NCI-H2227 (cell line): ENCODE results near the gene TESK2.
"Not testable (repeated sequence)": the region's sequence is repeated elsewhere in the genome, so short reads cannot be mapped to it uniquely, and the experiment has no call there.

Source experiments
- DNase-seq: peaks from one replicate; lab custom pipeline; 2025; ENCODE audit not compliant: unreplicated experiment; lab: John Stamatoyannopoulos, UW

TESK2 gene

DNA sequence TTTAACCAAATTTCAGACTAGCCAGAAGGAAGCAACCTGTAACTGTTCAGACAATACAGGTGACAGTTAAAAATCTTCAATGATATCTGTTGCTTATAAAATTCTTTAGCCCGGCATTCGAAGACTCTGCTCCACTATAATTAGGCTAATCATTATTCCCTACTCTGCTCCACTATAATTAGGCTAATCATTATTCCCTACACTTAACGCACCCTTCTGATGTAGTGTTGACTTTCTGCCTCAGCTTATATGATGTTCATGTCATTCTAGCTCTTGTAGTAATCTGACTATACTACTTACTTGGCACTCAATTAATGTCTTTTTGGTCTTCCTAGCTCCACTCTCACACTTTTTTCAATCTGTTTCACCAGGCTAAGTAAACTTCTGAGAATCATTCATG is 13.3 kb downstream of the TESK2 start:
- DNase-seq: no peak

DNA sequence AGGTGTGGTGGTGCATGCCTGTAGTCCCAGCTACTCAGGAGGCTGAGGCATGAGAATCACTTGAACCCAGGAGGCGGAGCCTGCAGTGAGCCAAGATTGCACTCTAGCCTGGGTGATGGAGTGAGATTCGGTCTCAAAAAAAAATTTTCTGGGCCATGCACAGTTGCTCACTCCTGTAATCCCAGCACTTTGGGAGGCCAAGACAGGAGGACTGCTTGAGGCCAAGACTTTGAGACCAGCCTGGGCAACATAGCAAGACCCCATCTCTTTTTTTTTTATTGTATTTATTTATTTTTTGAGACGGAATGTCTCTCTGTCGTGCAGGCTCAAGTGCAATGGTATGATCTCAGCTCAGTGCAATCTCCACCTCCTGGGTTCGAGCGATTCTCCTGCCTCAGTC is 16.8 kb downstream of the TESK2 start:
- not testable (repeated sequence) for DNase-seq

DNA sequence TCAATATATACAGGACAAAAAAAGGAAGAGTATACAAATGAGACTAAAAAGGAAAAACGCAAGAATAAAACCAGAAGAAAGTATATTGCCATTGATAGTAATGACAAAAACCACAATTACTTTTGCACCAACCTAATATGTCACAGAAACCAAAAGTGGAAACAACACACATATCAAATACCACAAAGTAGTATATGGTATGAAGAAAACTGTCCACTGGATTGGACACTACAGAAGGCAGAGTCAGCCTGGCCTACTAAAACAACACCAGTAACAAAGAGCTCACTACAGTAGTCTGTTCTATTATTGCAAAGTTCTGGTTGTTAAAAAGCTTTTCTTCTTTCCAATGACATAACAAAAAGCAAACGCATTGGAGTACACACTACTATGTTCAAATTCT is 17.7 kb downstream of the TESK2 start:
- DNase-seq: no peak

DNA sequence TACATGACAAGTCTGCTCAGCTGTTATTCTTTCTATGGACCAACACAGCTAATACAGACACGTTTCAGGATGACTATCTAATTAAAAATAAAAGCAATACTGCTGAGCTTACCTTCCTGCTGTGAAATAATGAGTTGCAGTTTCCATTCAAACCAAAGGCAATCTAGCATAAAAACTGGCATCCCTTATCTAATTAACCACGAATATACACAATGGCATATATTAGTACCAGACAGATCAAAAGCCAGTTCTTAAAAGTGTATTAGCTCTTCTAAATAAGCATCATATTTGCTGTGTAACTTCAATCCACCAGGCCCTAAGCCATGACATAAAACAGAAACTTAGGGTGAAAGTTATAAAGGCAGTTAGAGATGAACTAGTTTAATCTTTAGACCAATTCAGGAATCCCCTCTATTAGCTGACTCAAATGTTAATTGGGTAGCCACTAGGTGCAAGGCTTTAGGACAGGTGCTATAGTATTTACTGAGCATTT is 20.6 kb downstream of the TESK2 start:
- DNase-seq: no peak

DNA sequence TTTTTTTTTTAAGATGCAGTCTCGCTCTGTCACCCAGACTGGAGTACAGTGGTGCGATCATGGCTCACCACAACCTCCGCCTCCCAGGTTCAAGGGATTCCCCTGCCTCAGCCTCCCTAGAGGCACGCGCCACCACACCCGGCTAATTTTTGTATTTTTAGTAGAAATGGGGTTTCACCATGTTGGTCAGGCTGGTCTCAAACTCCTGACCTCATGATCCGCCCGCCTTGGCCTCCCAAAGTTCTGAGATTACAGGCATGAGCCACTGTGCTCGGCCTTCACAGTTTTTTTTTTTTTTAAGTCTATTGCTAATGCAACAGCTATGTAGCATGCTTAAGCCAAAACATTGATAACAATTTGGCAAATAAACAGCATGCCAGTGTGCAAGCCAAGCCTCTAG is 23.6 kb downstream of the TESK2 start:
- DNase-seq: not testable (repeated sequence)

DNA sequence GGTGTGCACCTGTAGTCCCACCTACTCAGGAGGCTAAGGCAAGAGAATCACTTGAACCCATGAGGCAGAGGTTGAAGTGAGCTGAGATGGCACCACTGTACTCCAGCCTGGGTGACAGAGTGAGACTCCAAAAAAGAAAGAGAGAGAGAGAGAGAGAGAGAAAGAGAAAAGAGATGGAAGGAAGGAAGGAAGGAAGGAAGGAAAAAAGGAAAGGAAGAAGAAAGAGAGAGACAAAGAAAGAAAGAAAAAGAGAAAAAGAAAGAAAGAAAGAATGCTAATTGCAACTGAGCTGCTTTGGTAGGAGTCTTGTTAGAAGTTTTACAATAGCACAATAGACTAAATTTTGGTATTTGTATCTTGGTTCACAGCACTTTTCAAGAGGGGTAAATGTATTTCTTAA is 25.7 kb downstream of the TESK2 start:
- DNase-seq: no peak

DNA sequence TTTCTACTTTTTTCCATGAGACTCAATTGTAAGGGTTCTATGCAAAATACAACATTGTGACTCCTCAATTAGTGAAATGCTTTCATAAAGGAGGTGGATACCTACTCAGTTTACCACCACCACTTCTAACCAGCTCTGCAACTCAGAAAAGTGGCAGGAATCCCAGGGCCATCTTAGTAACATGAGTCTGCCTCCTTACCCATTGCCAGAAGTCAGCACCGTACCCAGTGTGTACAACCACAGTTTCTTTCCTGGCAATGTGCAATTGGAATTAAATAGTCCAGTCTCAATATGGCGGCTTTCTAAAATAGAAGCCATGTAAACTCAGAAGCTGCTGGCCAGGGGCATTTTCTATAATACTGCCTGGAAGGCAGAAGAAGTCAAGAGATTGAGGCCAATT is 32.1 kb downstream of the TESK2 start:
- DNase-seq: no peak

DNA sequence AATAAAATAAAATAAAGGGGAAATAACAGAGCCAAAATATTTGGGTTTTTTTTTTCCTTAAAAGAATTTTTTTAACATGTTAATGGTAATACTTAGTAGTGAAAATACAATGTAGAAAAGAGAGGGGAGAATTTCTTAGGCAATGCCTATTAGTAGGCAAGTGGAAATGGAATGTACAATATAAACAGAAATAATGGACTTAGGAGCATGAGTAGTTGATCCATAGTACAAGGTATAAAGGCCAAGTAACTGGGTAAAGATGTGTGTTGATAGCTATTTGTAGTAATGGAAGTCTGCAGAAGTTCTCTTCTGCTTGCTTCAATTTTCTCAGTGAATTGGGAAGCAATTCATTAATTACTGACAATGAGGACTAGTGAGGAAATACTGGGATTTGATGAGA is 34.4 kb downstream of the TESK2 start:
- DNase-seq: no peak

DNA sequence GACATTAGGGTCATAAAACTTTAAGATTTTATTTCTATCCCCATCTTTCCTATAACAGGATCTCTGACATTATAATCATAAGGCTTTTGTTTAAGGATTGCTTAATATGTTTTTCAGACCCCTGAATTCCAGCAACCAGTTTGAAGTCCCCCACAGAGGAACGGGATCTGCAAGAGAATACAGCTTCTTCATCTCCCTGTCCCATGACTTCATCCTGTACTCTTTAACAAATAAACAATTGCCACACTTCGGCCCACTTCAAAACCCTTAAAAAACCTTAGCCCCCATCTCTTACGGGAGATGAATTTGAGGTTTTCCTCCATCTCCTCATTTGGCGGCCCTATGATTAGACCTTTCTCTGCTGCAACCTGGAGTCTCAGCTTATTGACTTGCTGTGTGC is 35.8 kb downstream of the TESK2 start:
- no peak for DNase-seq

DNA sequence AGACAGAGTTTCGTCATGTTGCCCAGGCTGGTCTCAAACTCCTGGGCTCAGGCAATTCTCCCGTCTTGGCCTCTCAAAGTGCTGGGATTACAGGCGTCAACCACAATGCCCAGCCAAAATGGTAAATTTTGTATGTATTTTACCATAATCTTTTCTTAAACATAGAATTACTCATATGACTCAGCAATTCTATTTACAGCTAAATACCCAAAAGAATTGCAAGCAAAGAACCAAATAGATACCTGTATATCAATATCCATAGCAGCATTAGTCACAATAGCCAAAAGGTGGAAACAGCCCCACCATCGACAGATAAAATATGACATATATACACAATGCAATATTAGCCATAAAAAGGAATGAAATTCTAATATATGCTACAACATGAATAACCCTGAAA is 36.5 kb downstream of the TESK2 start:
- no peak for DNase-seq

DNA sequence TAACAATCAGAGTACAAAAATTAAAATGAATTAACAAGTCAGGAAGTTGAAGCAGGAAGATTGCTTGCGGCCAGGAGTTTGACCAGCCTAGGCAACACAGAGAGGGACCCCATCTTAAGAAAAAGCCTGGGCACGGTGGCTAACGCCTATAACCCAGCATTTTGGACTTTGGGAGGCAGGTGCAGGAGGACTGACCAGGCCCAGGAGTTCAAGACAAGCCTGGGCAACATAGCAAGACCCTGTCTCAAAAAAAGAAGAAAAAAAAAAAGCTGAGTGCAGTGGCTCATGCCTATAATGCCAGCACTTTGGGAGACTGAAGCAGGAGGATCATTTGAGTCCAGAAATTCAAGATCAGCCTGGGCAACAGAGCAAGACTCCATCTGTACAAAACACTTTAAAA is 38.5 kb downstream of the TESK2 start:
- DNase-seq: no peak

DNA sequence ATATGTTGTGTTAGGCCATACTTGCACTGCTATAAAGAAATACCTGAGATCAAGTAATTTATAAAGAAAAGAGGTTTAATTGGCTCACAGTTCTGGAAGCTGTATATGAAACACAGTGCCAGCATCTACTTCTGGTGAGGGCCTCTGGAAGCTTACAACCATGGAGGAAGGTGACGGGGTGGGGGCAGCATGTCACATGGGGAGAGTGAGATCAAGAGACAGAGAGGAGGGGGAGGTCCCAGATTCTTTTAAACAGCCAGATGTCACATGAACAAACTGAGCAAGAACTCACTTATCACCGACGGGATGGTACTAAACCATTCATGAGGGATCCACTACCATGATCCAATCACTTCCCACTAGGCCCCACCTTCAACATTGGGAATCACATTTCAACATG is 42.6 kb downstream of the TESK2 start:
- no peak for DNase-seq

DNA sequence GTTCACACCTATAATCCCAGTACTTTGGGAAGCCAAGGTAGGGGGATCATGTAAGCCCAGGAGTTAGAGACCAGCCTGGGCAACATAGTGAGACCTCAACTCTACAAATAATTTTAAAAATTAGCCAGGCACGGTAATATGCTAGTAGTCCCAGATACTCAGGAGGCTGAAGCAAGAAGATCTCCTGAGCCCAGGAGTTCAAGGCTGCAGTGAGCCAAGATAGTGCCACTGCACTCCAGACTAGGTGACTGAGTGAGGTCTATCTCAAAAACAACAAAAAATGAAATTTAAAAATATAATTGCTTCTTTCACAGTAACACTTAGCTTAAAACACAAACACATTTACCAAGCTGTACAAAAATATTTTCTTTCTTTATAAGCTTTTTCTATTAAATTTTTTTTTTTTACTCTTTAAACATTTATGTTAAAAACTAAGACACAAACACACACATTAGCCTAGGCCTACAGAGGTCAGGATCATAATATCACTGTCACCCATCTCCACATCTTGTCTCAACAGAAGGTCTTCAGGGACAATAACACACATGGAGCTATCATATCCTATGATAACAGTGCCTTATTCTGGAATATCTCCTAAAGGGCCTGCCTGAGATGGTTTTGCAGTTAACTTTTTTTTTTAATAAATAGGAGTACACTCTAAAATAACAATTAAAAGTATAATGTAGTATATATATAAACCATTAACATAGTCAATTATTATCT is 43.9 kb downstream of the TESK2 start:
- no peak for DNase-seq

DNA sequence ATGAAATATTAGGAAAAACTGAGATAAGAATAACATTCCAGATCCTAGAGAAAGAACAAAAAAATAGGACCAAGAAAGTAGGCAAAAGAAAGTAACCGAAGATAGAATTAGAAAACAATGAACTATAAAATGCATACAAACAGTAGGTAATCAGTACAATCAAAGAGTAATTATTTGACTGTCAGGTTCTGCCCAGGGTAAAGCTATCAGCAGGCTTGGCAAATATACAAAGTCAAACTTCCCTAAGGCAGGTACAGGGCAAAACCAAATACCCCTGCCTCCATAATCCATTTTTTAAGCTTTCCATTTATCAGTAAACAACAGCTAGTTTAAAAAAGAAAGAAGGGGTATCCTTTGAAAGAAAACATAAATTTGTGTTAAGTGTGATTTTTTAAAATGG is 44.4 kb downstream of the TESK2 start:
- no peak for DNase-seq

DNA sequence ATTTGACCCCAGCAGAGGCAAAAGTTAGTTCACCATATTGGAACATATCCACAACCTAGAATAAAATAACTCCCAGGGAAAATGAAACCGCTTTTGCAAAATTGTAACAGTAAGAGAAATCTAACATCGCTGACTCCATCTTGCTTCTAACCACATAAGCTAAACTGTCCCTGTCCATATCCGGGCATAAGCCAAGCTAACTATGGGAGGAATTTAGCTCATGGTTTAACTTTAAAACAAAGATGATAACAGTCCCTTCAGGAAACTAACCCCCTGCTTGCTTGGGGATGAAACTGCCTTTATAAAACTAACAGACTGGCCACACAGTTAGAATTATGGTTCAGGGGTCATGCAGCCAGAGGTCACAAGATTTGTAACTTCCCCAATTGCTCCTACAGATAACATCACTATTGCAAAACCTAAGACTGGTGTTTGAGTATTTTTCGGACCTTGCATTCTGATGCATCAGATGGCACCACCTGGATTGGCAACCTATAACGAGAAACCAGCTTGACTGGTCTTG is 46.3 kb downstream of the TESK2 start:
- DNase-seq: no peak

DNA sequence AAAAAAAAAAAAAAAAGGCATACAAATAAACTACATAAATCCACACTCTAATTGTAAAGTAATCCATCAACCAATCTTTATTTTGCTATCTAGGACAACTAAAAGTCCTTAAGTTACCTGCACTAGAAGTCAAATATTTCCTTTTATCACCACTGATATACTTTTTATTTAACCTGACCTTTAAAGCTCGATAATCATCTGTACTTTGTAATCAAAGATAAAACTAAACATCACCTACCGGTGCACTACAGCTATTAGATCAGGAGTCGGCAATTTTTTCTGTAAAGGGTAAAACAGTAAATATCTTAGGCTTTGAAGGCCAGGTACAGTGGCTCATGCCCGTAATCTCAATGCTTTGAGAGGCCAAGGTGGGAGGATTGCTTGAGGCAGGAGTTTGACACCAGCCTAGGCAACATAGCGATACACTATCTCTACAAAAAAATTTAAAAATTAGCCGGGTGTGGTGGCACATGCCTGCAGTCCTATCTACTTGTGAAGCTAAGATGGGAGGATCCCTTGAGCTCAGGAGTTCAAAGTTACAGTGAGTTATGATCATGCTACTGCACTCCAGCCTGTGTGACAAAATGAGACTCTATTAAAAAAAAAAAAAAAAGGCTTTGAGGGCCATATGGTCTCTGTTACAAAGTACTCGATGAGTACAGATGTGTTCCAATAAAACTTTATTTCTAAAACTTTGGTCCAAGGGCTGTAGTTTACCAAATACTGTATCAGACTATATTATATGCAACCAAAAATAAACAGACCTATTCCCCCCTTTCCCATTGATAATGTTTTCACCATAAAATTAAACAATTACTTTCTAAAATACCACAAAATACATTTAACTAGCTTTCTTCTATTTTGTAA is 47.1 kb downstream of the TESK2 start:
- no peak for DNase-seq

DNA sequence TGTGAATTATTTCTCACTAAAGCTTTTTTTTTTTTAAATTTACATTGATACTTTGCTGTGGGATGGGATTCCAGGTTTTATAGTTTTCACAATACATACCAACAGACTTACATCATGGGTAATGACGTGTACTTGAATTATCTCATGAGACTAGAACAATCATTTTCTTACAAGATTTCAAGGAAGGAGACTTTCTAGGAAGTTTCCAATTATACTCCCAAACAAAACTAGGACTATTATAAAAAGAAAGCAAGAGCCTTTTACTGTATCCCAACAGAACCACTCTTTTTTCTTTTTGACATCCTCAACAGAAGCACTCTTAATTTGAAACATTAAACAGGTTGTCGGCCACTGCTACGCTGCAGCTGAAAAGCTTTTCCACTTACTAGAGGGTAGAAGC is 48.7 kb downstream of the TESK2 start:
- DNase-seq: no peak

DNA sequence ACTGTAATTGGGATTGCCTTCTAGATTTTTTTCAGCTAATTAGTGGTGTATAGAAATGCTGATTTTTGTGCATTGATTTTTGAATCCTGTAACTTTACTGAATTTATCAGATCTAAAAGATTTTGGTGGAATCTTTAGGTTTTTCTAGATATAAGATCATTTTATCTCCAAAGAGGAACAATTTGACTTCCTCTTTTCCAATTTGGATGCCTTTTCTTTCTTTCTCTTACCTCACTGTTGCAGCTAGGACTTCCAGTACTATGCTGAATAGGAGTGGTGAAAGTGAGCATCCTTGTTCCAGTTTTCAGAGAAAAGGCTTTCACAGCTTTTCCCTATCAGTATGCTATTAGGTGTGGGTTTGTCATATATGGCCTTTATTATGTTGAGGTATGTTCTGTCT is 53.6 kb downstream of the TESK2 start:
- no peak for DNase-seq

DNA sequence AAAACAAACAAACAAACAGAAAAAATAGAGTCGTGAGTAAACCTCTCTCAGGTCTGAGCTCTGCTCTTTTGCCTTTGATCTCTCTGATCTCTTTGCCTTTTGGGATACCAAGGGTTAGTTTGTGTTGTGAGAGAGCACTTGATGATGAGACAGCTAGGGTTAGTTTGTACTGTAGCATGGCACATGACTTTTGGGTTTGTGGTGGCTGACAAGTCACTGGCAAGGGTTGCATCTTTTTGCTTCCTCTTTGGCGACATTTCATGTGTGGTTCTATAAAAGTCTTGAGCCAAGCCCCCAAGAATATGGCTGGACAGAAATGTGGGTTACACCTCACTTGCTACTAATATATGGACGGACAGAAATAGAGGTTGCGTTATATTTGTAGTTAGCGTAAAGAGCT is 60.5 kb downstream of the TESK2 start:
- DNase-seq: no peak

DNA sequence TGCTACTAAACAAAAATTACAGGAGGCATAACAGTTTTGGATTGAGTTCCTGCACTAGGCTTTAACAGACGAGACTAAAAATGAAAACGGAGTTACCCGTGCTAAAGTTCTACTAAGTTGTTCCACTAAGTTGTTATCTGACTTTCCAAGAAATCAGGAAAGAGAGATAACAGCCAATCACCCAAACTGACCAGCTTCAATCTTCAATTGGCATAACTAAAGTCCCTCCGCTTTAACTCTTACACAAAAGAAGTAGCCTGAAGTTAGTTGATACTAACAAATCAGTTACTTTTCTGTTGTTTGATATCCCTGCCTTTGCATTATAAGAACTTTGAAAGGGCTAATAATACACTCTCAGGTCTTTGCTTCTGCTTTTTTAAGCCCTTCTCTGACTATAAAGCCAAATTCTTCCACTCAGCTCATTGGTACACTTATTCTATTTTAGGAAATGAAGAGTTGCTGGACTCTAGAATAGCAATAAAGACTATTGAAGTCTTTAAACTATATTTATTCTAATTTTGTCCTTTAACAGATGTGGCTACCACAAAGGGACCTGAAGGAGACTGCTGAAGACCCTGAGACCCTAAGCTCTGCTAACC is 61.3 kb downstream of the TESK2 start:
- no peak for DNase-seq

DNA sequence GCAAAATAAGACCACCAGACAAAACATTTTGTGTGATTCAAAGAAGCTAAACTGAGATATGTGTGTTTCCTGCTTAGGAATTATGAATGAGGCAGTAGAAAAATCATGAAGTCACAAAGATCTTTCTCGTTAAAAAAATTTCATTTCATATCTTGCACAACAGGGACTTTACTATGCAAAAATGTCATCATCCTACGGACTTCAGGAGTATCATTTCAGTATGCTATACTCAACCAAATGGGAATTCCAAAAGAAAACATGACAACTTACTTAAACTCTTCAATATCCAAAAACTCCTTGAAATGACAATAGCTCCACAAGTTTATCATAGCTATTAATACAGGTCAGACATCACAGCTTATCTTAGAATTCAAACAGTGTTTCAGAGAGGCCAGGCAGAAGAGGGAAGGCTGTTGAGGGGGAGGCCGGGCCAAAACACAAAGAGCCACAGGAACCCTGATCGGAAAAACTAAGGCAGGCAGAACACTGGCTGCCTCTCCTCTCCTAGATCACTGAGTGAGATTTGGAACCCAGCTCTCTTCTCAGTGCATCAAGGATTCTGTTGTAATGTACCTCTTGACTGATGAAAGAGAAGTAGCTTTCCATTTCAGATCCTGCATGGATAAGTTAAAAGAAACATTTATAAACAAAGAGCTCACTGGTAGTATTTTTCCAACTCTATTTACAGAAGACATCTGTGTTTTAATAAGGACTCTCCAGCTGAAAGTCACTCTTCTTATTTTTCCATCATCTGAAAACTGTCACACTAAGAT is 66.9 kb downstream of the TESK2 start:
- no peak for DNase-seq
